H1 (cell line): ENCODE results near the gene CC2D2A. TPM values are rescaled to one million over a fixed set of nuclear protein-coding genes. Genes with fewer than 3 reads are reported as not detected.

Experiments
- CTCF ChIA-PET: fragments of 300-600 bp; sonication (Branson Sonifier 250); formaldehyde crosslinking; loops from one replicate; lab custom pipeline; 2021; ENCODE audit not compliant: partially characterized antibody; lab: Charles Lee
- POLR2A ChIA-PET: fragments of 300-600 bp; sonication (Branson Sonifier 250); formaldehyde crosslinking; loops from one replicate; lab custom pipeline; 2021; ENCODE audit warnings: inconsistent platforms; ENCODE audit not compliant: partially characterized antibody; lab: Charles Lee
- DNase-seq, 2 experiments: peaks; one replicate each; pipeline versions ENCODE4 v3.0.0 to v3.0.0-alpha.2; 2010 to 2022; ENCODE audit warnings: low spot score in 2 of 2, low read depth in 1 of 2, mixed read lengths in 1 of 2
- FAIRE-seq: peaks from 2 replicates; lab custom pipeline; 2011; peaks lifted over from hg19 to GRCh38; lab: Jason Lieb, UNC
- H2AFZ ChIP-seq: 2 replicates; pipeline ENCODE4 v1.8.1; 2012; ENCODE audit warnings: low read length, inconsistent platforms
- H2AK5ac ChIP-seq: 2 replicates; pipeline ENCODE4 v1.6.1; 2013; ENCODE audit warnings: low read depth, low read length
- H2BK120ac ChIP-seq: replicated peaks from 2 replicates; pipeline ENCODE3; 2013; ENCODE audit warnings: low read depth, low read length, inconsistent platforms
- H2BK12ac ChIP-seq: 2 replicates; pipeline ENCODE4 v1.6.1; 2013; ENCODE audit warnings: low read depth, low read length
- H2BK15ac ChIP-seq: 2 replicates; pipeline ENCODE4 v1.6.1; 2013; ENCODE audit warnings: low read length
- H2BK20ac ChIP-seq: 2 replicates; pipeline ENCODE4 v1.6.1; 2013; ENCODE audit warnings: low read length
- H2BK5ac ChIP-seq: 2 replicates; pipeline ENCODE4 v1.6.1; 2013; ENCODE audit warnings: low read depth, low read length
- H3K14ac ChIP-seq: 2 replicates; pipeline ENCODE4 v1.6.1; 2013; ENCODE audit warnings: inconsistent platforms; ENCODE audit not compliant: insufficient read length
- H3K18ac ChIP-seq: 2 replicates; pipeline ENCODE4 v1.6.1; 2013; ENCODE audit warnings: low read length; ENCODE audit errors: extremely low read depth
- H3K23ac ChIP-seq: 2 replicates; pipeline ENCODE4 v1.6.1; 2013; ENCODE audit warnings: inconsistent platforms; ENCODE audit not compliant: insufficient read length
- H3K23me2 ChIP-seq: 2 replicates; pipeline ENCODE4 v1.6.1; 2013; ENCODE audit warnings: low read depth, low read length
- H3K27ac ChIP-seq: 2 replicates; pipeline ENCODE4 v1.6.1; 2011; ENCODE audit warnings: low read depth, low read length, inconsistent platforms
- H3K27me3 ChIP-seq, 4 experiments: replicated peaks in 1 of 4; 1 replicate in 1 of 4; 2 replicates in 3 of 4; pipeline versions ENCODE4 v1.6.1 to v1.8.1; 2011 to 2013; ENCODE audit warnings: low read length in 3 of 4, mild to moderate bottlenecking in 3 of 4, inconsistent platforms in 2 of 4, mixed read lengths in 2 of 4, moderate library complexity in 1 of 4; ENCODE audit not compliant: control insufficient read depth in 3 of 4, insufficient read depth in 3 of 4; ENCODE audit errors: extremely low read depth in 1 of 4
- H3K36me3 ChIP-seq, 4 experiments: 2 replicates each; pipeline versions ENCODE4 v1.6.1 to v1.8.1; 2011 to 2013; ENCODE audit warnings: mild to moderate bottlenecking in 4 of 4, low read length in 3 of 4, moderate library complexity in 2 of 4, control low read depth in 1 of 4, inconsistent platforms in 1 of 4; ENCODE audit not compliant: insufficient read depth in 4 of 4, control insufficient read depth in 2 of 4
- H3K4ac ChIP-seq: replicated peaks from 2 replicates; pipeline ENCODE3; 2013; ENCODE audit warnings: low read length, low read depth, mixed read lengths, inconsistent platforms; ENCODE audit not compliant: insufficient read length
- H3K4me1 ChIP-seq, 4 experiments: replicated peaks in 1 of 4; 1 replicate in 1 of 4; 2 replicates in 3 of 4; pipeline versions ENCODE4 v1.6.1 to v1.8.1; 2011 to 2013; ENCODE audit warnings: low read length in 3 of 4, inconsistent platforms in 2 of 4, mixed read lengths in 1 of 4; ENCODE audit not compliant: insufficient read depth in 4 of 4, control insufficient read depth in 3 of 4
- H3K4me2 ChIP-seq, 2 experiments: 2 replicates each; pipeline versions ENCODE4 v1.6.1 to v1.8.1; 2011 to 2013; ENCODE audit warnings: low read depth in 2 of 2, low read length in 2 of 2, control low read depth in 1 of 2, inconsistent platforms in 1 of 2, mild to moderate bottlenecking in 1 of 2; ENCODE audit not compliant: insufficient read depth in 1 of 2
- H3K4me3 ChIP-seq, 4 experiments: fragments of 200-600, 300-600 bp in 1 of 4; sonication (generic), shearing (Covaris generic), sonication (Bioruptor Twin) in 1 of 4; 2 replicates each; pipeline versions ENCODE4 v1.5.1 to v1.8.1; 2011 to 2016; ENCODE audit warnings: low read length in 4 of 4, low read depth in 3 of 4, control low read depth in 2 of 4, inconsistent platforms in 2 of 4, mild to moderate bottlenecking in 2 of 4, mixed read lengths in 1 of 4, moderate library complexity in 1 of 4; ENCODE audit not compliant: insufficient read depth in 2 of 4; ENCODE audit errors: extremely low read depth in 1 of 4
- H3K56ac ChIP-seq: replicated peaks from 2 replicates; pipeline ENCODE3; 2013; ENCODE audit warnings: low read depth, mild to moderate bottlenecking, mixed read lengths, low read length, inconsistent platforms; ENCODE audit not compliant: insufficient read length
- H3K79me1 ChIP-seq: 2 replicates; pipeline ENCODE4 v1.6.1; 2013; ENCODE audit warnings: low read depth, low read length, control low read depth
- H3K79me2 ChIP-seq, 2 experiments: 2 replicates each; pipeline versions ENCODE4 v1.6.1 to v1.8.1; 2012 to 2013; ENCODE audit warnings: low read length in 2 of 2, mild to moderate bottlenecking in 2 of 2, inconsistent platforms in 1 of 2; ENCODE audit not compliant: insufficient read depth in 2 of 2, control insufficient read depth in 1 of 2
- H3K9ac ChIP-seq, 4 experiments: replicated peaks in 1 of 4; 1 replicate in 1 of 4; 2 replicates in 3 of 4; pipeline versions ENCODE4 v1.6.1 to v1.8.1; 2011 to 2013; ENCODE audit warnings: low read depth in 3 of 4, low read length in 3 of 4, control low read depth in 2 of 4, mild to moderate bottlenecking in 2 of 4, moderate library complexity in 2 of 4, inconsistent platforms in 1 of 4; ENCODE audit errors: extremely low read depth in 1 of 4
- H3K9me3 ChIP-seq, 2 experiments: 2 replicates each; pipeline versions ENCODE4 v1.6.1 to v1.8.1; 2012 to 2013; ENCODE audit warnings: mild to moderate bottlenecking in 2 of 2, moderate library complexity in 2 of 2, control low read depth in 1 of 2, inconsistent platforms in 1 of 2, low read depth in 1 of 2, low read length in 1 of 2, mixed read lengths in 1 of 2; ENCODE audit not compliant: insufficient read depth in 2 of 2
- H4K20me1 ChIP-seq, 2 experiments: replicated peaks in 1 of 2; 2 replicates each; pipeline versions ENCODE3 to v1.8.1; 2011 to 2013; ENCODE audit warnings: inconsistent platforms in 2 of 2, low read length in 2 of 2, mild to moderate bottlenecking in 1 of 2; ENCODE audit not compliant: insufficient read depth in 2 of 2, control insufficient read depth in 1 of 2
- H4K5ac ChIP-seq: 2 replicates; pipeline ENCODE4 v1.6.1; 2013; ENCODE audit warnings: low read length, low read depth, mixed read lengths, inconsistent platforms; ENCODE audit not compliant: insufficient read length
- H4K8ac ChIP-seq: 2 replicates; pipeline ENCODE4 v1.8.0; 2013; ENCODE audit warnings: mild to moderate bottlenecking, moderate library complexity, low read length, inconsistent platforms; ENCODE audit not compliant: insufficient read depth; ENCODE audit errors: extremely low read depth
- H4K91ac ChIP-seq: replicated peaks from 2 replicates; pipeline ENCODE3; 2013; ENCODE audit warnings: low read length, mixed read lengths, inconsistent platforms; ENCODE audit not compliant: insufficient read length
- BACH1 ChIP-seq: IDR thresholded peaks from 2 replicates; pipeline ENCODE4 v1.6.1; 2012; ENCODE audit warnings: low read length, improper control_type of control experiment
- JUND ChIP-seq: IDR thresholded peaks from 2 replicates; pipeline ENCODE4 v1.6.1; 2011; ENCODE audit warnings: mild to moderate bottlenecking, improper control_type of control experiment, low read length
- KDM4A ChIP-seq: IDR thresholded peaks from one replicate; pipeline ENCODE4 v1.7.1; 2012; ENCODE audit warnings: low read depth, mild to moderate bottlenecking, moderate library complexity, low read length, inconsistent platforms; ENCODE audit not compliant: severe bottlenecking
- NRF1 ChIP-seq: IDR thresholded peaks from 2 replicates; pipeline ENCODE4 v1.6.1; 2011; ENCODE audit warnings: mild to moderate bottlenecking, low read depth, low read length, improper control_type of control experiment
- PHF8 ChIP-seq: fragments of 200-600 bp; sonication (generic); conservative IDR thresholded peaks from 2 replicates; pipeline ENCODE4 v1.7.1; 2012; ENCODE audit warnings: low read depth, mild to moderate bottlenecking, inconsistent platforms, low read length, moderate library complexity
- RAD21 ChIP-seq, 2 experiments: IDR thresholded peaks in 1 of 2; conservative IDR thresholded peaks in 1 of 2; 2 replicates each; pipeline ENCODE4 v1.6.1; 2011; ENCODE audit warnings: low read depth in 2 of 2, low read length in 2 of 2, improper control_type of control experiment in 1 of 2, inconsistent platforms in 1 of 2, mild to moderate bottlenecking in 1 of 2, moderate library complexity in 1 of 2
- RNF2 ChIP-seq: fragments of 200-900, 300-1000 bp; sonication (generic); IDR thresholded peaks from 2 replicates; pipeline ENCODE4 v1.7.1; 2016; ENCODE audit warnings: borderline replicate concordance, low read depth, mild to moderate bottlenecking, antibody characterized with exemption, low read length; ENCODE audit not compliant: poor library complexity, severe bottlenecking; ENCODE audit errors: missing control alignments
- SIX5 ChIP-seq: IDR thresholded peaks from 2 replicates; pipeline ENCODE4 v1.6.1; 2011; ENCODE audit warnings: mild to moderate bottlenecking, low read depth, low read length
- SP2 ChIP-seq: IDR thresholded peaks from 2 replicates; pipeline ENCODE4 v1.6.1; 2012; ENCODE audit warnings: mild to moderate bottlenecking, low read length, inconsistent platforms
- WGBS, 2 experiments: shearing (Covaris generic) in 1 of 2; methylation state at CpG; one replicate each; pipeline versions ENCODE4 v1.1.6 to v1.1.7; 2013 to 2015; ENCODE audit warnings: low lambda C conversion rate in 2 of 2, mixed read lengths in 2 of 2, inconsistent platforms in 1 of 2, low coverage in 1 of 2, missing lambda C conversion rate in 1 of 2; ENCODE audit not compliant: insufficient replicate concordance in 2 of 2, insufficient coverage in 1 of 2, insufficient read length in 1 of 2; ENCODE audit errors: extremely low coverage in 1 of 2, missing lambda C conversion rate in 1 of 2; 5-methylcytosine and 5-hydroxymethylcytosine counted together
- polyA plus RNA-seq, 7 experiments: library from polyadenylated mRNA; depleted of rRNA in 3 of 7; stranded (reverse) in 5 of 7; unstranded in 2 of 7; fragments of >200 nt in 5 of 7; fragments of 200-250 nt in 2 of 7; gene quantifications; 1 replicate in 5 of 7; 2 replicates in 1 of 7; 4 replicates in 1 of 7; pipeline versions ENCODE4 v1.2.1 to v1.2.3, GENCODE V29; 2011 to 2013; ENCODE audit warnings: missing spikeins in 2 of 7, mixed read lengths in 2 of 7
- total RNA-seq: library from RNA; stranded (reverse); fragmentation: NEBNext Ultra II Directional; extraction: Animal tissue kit (Norgen Biotek cat#: 25700); gene quantifications from 2 replicates; pipeline ENCODE4 v1.2.1, GENCODE V29; 2021

Gene CC2D2A
- total and polyA plus RNA-seq, 2 of the 8 experiments (the other 6 are each of a cell fraction or from before 2014, with no cell fraction given) = 11.0 to 12.2 TPM

- no peaks in the 10 kb centered on the region for H3K23me2 ChIP-seq
- ChIA-PET CTCF (interaction anchor here (0.7 to 1.1 kb wide), 3 partner anchors 29 to 113 kb away, joined by 3 to 4 read pairs (median 3); no protein-coding TSS in a partner anchor), POLR2A (no interaction called here)
- no peaks in the 10 kb centered on the region for H3K79me1 ChIP-seq
- TF ChIP-seq RNF2 (no peak), SIX5 (no peak), RAD21 (IDR thresholded peaks at IDR 0.05 in 1 of 2, conservative IDR thresholded peaks at IDR 0.05 in 1 of 2; ENCODE audit: low read depth in 2 of 2, low read length in 2 of 2) (no peak), JUND (no peak), BACH1 (no peak), KDM4A (no peak), NRF1 (no peak), SP2 (no peak), PHF8 (no peak)
- no peaks in the 10 kb centered on the region for H3K27me3 ChIP-seq
- FAIRE-seq (no peak), DNase-seq (no peak)
- no peak overlapping the region for H4K8ac ChIP-seq
- H3K18ac ChIP-seq = no peak overlapping the region
- no peak overlapping the region for H3K4me3 ChIP-seq
- WGBS, 2 experiments = 87% methylated on average over 2 of the region's 2 CpGs; no CpG with 5 or more reads in 1 of the 2 experiments
- no peak overlapping the region for H2AK5ac ChIP-seq
- H2BK20ac ChIP-seq = no peak overlapping the region
- no peak overlapping the region for H2AFZ ChIP-seq
- H3K9me3 ChIP-seq = no peaks in the 10 kb centered on the region
- no peak overlapping the region for H3K4me2 ChIP-seq
- no peak overlapping the region for H4K5ac ChIP-seq
- H2BK15ac ChIP-seq = no peak overlapping the region
- H3K9ac ChIP-seq = no peak overlapping the region
- H3K56ac ChIP-seq = no peak overlapping the region
- no peaks in the 10 kb centered on the region for H3K4me1 ChIP-seq
- H3K36me3 ChIP-seq = no peaks in the 10 kb centered on the region
- no peaks in the 10 kb centered on the region for H3K79me2 ChIP-seq
- H2BK120ac ChIP-seq = no peak overlapping the region
- H3K23ac ChIP-seq = no peak overlapping the region
- no peak overlapping the region for H4K91ac ChIP-seq
- H2BK12ac ChIP-seq = no peak overlapping the region
- no peak overlapping the region for H3K14ac ChIP-seq
- no peak overlapping the region for H2BK5ac ChIP-seq
- no peak overlapping the region for H3K27ac ChIP-seq
- no peak overlapping the region for H3K4ac ChIP-seq
- no peaks in the 10 kb centered on the region for H4K20me1 ChIP-seq
Observed at GRCh38 chr4:15427161-15427560, 42.5 kb upstream of the CC2D2A start.
